ENCODE results near the gene TUBB.
A peak's percentile ranks its signal among the peaks of the same experiment; 100 is the strongest.
"Not testable (repeated sequence)": the region's sequence is repeated elsewhere in the genome, so short reads cannot be mapped to it uniquely, and the experiment has no call there.

TUBB gene

GRCh38 chr6:30687659-30688431, 32.3 kb upstream of the TUBB start:
- no peak for DNase-seq

DNA sequence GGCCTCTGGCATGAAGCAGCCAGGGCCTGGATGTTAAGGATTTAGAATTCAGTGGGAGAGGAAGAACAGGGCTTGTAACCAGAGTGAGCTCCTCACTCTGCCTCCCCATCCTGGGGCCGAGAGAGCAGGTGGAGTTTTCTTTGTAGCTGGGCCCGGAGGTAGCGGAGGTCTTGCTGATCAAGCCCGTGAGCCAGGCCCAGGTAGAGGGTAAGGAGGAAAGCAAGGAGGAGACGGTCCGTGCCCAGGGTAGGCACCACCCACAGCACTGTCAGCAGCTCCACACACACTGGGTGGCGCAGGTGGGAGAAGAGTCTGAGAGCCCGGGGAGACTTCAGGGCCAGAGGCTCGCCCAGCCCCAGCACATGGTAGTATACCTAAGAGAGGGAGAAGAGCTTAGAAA, 31.6 kb upstream of the TUBB start:
- DNase-seq, result no peak

DNA sequence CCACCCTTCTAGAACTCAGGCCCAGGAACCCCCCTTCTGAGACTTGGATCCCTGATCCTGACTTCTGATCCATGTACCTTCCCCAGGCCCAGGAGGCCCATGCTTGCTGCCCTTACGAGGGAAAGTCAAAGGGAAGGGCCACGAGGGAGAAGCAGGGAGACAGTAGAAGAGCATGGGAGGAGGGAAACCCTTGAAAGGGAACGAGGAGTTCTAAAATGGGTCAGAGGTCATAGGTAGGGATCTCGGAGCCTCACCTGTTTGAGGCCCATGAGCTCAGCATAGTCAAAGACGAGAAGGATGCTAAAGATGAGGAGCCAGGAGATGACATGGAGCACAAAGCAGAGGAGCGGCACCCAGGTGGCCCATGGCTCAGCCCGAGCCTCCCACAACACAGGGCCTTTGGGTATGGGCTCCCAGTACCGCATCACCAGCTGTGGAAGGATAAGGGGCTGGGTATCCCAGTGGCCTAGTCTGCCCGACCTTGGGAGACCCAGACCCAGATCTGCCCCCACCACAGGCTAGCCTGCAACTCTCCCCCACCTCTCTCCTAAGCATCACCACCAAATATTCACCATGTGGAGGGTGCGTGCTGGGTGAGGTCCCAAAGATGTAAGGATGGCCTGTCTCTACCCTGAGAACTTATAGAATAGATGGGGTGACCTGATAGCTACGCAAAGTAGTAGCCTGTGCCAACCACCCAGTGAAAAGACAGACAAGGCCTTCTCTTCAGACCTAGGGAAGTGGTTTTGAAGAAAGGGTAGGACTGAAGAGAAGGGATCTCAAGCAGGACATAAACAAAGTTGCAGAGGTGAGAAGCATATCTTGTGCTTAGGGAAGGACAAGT, 30.9 kb upstream of the TUBB start:
- no peak for DNase-seq

- no peak for DNase-seq
These were observed 30.2 kb upstream of the TUBB start for GRCh38 chr6:30689985-30690384.

- peak; percentile 65 for DNase-seq
These were observed 29.5 kb upstream of the TUBB start, which contains the start of gene NRM for GRCh38 chr6:30690403-30691207. TSS of gene NRM (minus strand) at chr6:30690984. CDS start at chr6:30690974, 10 bp downstream.

DNA sequence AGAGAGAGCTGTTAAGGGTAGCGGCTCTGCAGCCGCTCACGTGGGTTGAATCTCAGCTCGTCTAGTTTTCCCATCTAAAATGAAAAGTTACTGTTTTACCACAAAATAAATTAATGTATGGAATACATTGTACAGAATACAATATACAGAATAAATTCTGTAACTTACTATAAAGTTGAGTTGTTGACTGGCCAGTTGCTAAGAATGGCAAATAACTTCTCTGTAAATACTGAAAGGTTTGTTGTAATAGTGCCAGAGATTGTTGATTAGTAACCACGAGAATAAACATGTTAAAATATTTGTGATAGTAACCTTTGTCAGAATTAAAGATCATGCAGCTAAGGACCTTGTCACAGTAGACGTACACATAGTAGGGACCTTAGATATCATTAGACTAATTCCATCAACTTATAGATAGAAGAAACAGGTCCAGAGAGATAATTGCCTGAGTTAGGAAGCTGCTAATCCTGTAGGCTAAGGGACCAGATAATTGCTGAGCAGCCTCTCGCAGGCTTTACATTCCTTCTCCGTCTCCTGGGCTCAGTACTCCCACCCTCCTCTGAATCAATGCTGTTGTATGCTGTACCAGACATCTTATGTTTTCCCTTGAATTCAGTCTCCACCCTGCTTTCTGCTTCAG, 28.8 kb upstream of the TUBB start:
- DNase-seq, result no peak

GRCh38 chr6:30696432-30696831, 23.7 kb upstream of the TUBB start:
- DNase-seq, result no peak

GRCh38 chr6:30700340-30700739, 19.8 kb upstream of the TUBB start:
- DNase-seq, result no peak

- DNase-seq, result no peak
These were observed 17.1 kb upstream of the TUBB start for GRCh38 chr6:30703011-30703410.

GRCh38 chr6:30703821-30704220, 16.3 kb upstream of the TUBB start:
- no peak for DNase-seq

GRCh38 chr6:30705620-30706019, 14.5 kb upstream of the TUBB start:
- no peak for DNase-seq

DNA sequence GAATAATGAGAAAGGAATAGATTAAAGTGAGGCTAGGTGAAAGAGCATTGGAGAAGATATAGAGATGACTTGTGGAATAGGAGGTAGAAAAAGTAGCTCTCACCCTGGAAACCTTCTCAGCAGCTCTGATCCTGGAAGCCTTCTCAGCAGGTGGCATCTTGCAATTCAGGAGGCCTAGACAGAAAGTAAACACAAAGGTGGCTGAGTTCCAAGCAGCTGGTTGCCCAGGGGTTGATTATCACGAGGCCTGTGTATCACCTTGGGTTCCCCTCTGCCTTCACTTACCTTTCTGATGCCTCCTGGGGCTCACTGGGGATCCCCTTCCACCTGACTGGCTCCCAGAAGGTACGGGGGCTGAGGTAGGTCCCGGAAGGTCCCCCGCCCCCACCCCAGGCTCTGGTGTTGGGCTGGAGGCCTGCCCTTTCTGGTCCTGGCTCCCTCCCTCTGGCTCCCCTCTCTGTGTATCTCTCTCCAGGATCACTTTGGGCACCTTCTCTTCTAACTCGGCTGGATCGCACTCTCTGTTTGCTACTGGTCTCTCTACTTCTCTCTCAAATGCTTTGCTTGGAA, 12.8 kb upstream of the TUBB start:
- DNase-seq, result no peak

DNA sequence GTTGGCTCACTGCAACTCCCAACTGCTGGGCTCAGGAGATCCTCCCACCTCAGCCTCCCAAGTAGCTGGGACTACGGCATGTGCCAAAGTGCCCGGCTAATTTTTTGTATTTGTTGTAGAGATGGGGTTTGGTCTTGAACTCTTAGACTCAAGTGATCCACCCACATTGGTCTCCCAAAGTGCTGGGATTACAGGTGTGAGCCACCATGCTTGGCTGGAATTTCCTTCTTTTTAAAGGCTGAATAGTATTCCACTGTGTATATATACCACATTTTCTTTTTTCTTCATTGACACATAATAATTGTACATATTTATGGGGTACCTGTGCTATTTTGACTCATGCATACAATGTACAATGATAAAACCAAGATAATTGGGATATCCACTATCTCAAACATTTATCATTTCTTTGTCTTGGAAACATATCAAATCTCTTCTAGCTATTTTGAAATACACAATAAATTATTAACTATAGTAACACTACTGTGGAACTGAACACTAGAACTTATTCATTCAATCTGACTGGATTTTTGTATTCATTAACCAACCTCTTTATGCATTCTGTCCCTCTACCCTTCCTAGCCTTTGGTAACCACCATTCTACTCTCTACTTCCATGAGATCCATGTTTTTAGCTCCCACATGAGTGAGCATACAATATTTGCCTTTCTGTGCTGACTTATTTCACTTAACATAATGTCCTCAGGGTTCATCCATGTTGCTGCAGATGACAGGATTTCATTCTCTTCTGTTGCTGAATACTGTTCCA, 10.9 kb upstream of the TUBB start:
- no peak for DNase-seq

DNA sequence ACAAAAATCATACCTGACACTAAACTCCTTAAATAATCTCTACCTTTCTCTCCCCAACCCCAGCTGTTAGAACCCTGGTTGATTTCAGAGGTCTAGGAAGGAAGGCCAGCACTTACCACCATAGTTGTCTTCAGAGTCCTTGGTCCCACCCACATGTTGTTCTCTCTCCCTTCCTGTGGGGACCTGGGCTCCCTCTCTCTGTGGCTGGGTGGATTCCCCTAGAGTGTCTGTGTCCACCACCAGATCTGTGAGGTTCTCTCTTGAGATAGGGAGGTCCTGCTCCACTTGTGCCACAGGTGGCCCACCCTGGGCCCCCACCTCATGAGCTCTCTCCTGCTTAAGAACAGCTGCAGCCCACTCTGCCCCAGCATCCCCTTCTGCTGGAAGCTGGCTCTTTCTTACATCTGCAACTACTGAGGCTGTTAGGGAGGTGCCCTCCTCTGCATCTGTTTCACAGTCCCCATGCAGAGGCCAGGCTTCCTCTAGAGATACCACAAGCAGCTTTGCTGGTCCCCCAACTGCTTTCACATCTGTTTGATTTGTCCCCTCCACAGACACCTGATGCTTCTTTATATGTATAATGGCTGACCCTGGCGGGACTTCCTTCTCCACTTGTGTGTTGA, 8.3 kb upstream of the TUBB start:
- DNase-seq, result no peak

DNA sequence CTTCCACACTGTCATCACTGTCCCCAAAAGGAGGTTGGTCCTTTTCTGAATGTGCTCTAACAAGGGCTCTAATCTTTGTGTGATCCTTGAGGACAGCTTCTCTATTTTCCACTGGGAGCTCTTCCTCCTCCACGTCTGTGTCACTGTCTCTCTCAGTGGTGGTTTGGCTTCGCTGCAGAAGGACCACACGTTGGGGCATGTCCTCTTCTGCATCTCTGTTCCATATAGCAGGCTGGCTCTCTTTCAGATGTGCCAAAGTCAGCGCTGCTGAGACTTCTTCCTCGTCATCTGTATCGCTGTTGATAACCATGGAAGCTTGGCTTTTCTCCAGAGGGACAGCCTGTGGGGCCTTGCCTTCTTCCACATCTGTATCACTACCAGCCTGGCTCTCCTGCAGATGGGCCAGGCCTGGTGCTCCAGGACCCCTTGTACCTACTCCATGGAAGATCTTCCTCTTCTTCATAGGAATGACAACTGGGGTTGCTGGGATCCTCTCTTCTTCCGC, 7.7 kb upstream of the TUBB start:
- no peak for DNase-seq

DNA sequence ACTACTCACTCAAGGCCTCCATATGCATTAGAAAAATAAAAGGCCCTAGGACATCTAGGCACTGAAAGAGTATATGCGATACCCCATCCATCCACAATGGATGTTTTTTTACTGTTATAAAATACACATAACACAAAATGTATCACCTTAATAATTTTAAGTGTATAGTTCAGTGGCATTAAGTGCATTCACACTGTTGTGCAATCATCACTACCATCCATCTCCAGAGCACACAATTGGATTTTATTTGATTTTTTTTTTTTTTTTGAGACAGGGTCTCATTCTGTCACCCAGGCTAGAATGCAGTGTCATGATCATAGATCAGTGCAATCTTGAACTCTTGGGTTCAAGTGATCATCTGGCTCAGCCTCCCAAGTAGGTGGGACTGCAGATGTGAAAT, 5.9 kb upstream of the TUBB start:
- no peak for DNase-seq

- DNase-seq, result no peak
These were observed 3.3 kb upstream of the TUBB start for GRCh38 chr6:30716879-30717128.

GRCh38 chr6:30717129-30717844, 2.9 kb upstream of the TUBB start, which contains the start of gene MDC1:
TSS of gene MDC1 (minus strand) at chr6:30717281. CDS start at chr6:30715175, 2,106 bp downstream.
- peak; percentile 99 for DNase-seq

GRCh38 chr6:30717845-30718720, 2.1 kb upstream of the TUBB start:
- not testable (repeated sequence) for DNase-seq
